HG02973 (cell line): Measurements from ENCODE around the gene YDJC.
"Not testable (repeated sequence)": the region's sequence is repeated elsewhere in the genome, so short reads cannot be mapped to it uniquely, and the experiment has no call there.

ENCODE experiments used
- ATAC-seq: cut with Tn5 transposase; IDR thresholded peaks from one replicate; pipeline ENCODE4 v1.9.1; 2021; ENCODE audit warnings: moderate library complexity; ENCODE audit not compliant: unreplicated experiment

The YDJC gene

DNA sequence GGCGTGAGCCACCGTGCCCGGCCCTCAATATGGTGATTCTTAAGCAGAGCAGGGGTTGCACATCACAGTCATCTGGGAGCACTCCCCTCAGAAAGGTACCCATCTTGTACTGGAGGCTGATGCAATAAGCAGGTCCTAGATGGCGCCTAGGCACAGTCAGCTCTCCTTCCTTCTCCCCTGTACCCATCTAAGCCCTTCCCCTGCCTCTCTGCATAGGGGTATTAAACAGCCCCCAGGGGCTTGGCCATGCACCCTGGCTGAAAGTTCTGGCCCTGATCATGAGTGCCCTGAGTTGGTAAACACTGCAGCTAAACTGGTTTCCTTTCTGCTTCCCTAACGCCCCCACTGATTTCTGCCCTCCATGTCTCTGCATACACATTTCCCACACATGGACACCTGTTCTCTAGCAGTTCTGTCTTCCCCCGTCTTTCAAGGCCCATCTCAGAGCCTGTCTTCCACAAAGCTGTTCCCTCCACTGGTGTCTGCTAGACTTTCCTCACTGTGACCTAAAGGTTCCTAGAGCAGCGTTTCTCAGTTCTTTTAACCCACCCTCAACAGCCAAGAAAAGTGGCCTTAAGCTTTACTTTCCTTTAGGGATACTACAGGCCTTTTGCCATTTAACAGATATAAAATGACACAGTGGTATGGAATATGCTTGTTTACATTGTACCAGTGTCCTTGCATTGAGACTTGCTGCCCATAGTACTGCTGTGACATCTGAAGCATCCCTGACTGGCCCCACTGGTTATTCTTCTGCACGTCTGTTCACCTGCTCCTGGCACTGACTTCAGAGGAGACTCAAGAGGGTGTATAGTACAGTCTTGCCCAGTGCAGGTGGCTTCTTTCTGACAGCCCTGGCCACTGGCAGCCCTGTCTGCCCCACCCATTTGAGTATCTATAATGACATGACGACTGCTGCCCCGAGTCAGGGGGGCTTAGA, 46.8 kb downstream of the YDJC start:
- no peak for ATAC-seq

DNA sequence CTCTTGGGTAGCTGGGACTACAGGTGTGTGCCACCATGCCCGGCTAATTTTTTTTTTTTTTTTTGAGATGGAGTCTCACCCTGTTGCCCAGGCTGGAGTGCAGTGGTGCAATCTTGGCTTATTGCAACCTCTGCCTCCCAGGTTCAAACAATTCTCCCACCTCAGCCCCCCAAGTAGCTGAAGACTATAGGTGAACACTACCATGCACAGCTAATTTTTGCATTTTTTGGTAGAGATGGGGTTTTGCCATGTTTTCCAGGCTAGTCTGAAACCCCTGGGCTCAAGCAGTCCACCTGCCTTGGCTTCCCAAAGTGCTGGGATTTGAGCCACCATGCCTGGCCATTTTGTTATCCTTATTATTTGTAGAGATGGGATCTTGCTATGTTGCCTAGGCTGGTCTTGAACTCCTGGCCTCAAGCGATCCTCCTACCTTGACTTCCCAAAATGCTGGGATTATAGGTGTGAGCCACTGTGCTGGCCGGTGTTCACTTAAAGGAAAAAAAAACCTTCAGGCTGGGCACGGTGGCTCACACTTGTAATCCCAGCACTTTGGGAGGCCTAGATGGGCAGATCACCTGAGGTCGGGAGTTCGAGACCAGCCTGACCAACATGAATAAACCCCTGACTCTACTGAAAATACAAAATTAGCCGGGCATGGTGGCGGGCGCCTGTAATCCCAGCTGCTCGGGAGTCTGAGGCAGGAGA, 48.7 kb downstream of the YDJC start:
- not testable (repeated sequence) for ATAC-seq

DNA sequence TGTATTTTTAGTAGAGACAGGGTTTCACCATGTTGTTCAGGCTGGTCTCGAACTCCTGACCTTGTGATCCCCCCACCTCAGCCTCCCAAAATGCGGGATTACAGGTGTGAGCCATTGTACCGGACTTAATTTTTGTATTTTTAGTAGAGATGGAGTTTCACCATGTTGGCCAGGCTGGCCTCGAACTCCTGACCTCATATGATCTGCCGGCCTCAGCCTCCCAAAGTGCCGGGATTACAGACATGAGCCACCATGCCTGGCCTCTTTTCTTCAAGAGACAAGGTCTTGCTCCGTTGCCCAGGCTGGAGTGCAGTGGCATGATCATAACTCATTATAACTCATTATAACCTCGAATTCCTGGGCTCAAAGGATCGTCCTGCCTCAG, 49.2 kb downstream of the YDJC start:
- ATAC-seq, result not testable (repeated sequence)

DNA sequence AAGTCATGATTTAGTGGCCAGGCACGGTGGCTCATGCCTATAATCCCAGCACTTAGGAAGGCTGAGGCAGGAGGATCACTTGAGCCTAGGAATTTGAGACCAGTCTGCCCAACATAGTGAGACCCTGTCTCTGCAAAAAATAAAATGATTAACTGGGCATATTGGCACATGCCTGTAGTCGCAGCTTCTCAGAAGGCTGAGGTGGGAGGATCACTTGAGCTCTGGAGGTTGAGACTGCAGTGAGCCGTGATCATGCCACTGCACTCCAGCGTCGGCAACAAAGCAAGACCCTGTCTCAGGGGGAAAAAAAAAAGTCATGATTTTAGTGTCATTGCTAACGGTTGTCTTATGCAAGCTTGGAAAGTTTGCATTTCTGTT, 50.4 kb downstream of the YDJC start:
- ATAC-seq, result no peak
